ENCODE data around the gene XAGE2. TPM values are rescaled to one million over a fixed set of nuclear protein-coding genes. Genes with fewer than 3 reads are reported as not detected.

The XAGE2 gene
- total and polyA plus RNA-seq, 2 of the 4 experiments (the other 2 are of a cell fraction): not detected

DNA sequence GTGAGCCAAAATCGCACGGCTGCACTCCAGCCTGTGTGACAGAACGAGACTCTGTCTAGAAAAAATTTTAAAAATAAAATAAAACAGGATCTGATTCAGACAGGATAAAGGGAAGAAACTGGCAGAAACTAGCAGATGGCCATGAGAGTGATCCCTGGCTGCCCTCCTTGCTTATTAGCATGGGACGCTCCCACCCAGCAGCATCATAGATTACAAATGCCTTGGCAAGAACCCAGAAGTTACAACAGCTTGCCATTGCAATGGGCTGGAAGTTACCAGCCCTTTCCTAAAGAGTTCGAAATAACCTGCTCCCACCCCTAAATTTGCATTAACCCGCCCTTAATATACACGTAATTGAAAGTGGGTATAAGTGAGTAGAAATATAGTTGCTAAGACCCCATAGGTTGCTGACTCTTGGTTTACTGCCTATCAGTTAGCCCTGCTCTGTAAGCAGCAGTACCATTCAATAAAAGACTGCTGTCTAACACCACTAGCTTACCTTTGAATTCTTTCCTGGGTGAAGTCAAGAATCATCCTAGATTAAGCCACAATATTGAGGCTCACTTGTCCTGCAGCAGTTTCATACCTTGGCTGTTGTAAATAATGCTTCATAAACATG is 9.1 kb upstream of the XAGE2 start:
- no peak overlapping the region for H2BK5ac ChIP-seq (ENCODE audit: low read depth, low read length, poor library complexity, severe bottlenecking)
- no peak overlapping the region for H3K9ac ChIP-seq (ENCODE audit: low read depth, low read length)
- no peak overlapping the region for H2AK9ac ChIP-seq (replicated peaks; ENCODE audit: low read depth, low read length, poor library complexity)
- no peak overlapping the region for H3K4me2 ChIP-seq (ENCODE audit: low read depth, low read length)
- BruUV-seq (replicated peaks): no TSS peak
- ChIA-PET POLR2A (ENCODE audit: unreplicated experiment) (no interaction called here), CTCF (no interaction called here)
- H3K4ac ChIP-seq (ENCODE audit: low read depth, low read length): no peak overlapping the region
- no peaks in the 10 kb centered on the region for H3K9me1 ChIP-seq (ENCODE audit: insufficient read depth, low read length)
- no peak overlapping the region for H3K4me3 ChIP-seq (ENCODE audit: insufficient read depth, low read depth, low read length)
- in situ Hi-C loops (cut with MboI; ENCODE audit: low sequenced_read_pairs) (no loop called here), dilution Hi-C loops (cut with HindIII; ENCODE audit: low sequenced_read_pairs, unreplicated experiment) (no loop called here), intact Hi-C loops (cut with micrococcal nuclease) (no loop called here)
- no peak overlapping the region for H2AK5ac ChIP-seq (ENCODE audit: low read depth, low read length)
- no CpG with 5 or more reads among the region's 7 CpGs for WGBS, 2 experiments (ENCODE audit: extremely low coverage in 2 of 2, insufficient read length in 1 of 2)
- ATAC-seq (ENCODE audit: low read depth) (no peak), DNase-seq (no peak)
- H2AFZ ChIP-seq (replicated peaks; ENCODE audit: low read length, poor library complexity): no peak overlapping the region
- no peaks in the 10 kb centered on the region for H3K36me3 ChIP-seq (ENCODE audit: control insufficient read depth, insufficient read depth, low read length)
- H3K23ac ChIP-seq (ENCODE audit: low read depth, low read length): no peak overlapping the region
- no peak overlapping the region for H2BK20ac ChIP-seq (ENCODE audit: low read depth, low read length)
- no peaks in the 10 kb centered on the region; the same call in 1 of the 2 replicates for H4K20me1 ChIP-seq (ENCODE audit: insufficient read depth, low read length)
- no peaks in the 10 kb centered on the region for H3K4me1 ChIP-seq (ENCODE audit: control insufficient read depth, insufficient read depth, low read length)
- no peak overlapping the region for H3K14ac ChIP-seq (replicated peaks; ENCODE audit: low read depth, low read length)
- peaks cover 15% of the 10 kb centered on the region for H3K27me3 ChIP-seq (ENCODE audit: control insufficient read depth, insufficient read depth, low read length)
- TF ChIP-seq RAD21 (IDR thresholded peaks at IDR 0.05; ENCODE audit: low read length) (no peak), MAZ (IDR thresholded peaks at IDR 0.05; ENCODE audit: borderline replicate concordance, low read depth, low read length) (no peak), CTCF (conservative IDR thresholded peaks at IDR 0.05; ENCODE audit: low read depth, low read length) (no peak), ELK1 (IDR thresholded peaks at IDR 0.05; ENCODE audit: borderline replicate concordance, low read depth, low read length) (no peak), RFX5 (IDR thresholded peaks at IDR 0.05; ENCODE audit: low read depth, low read length) (no peak), SMC3 (IDR thresholded peaks at IDR 0.05; ENCODE audit: low read depth, low read length) (no peak), MAFK (IDR thresholded peaks at IDR 0.05; ENCODE audit: low read depth, low read length) (no peak), CHD1 (IDR thresholded peaks at IDR 0.05; ENCODE audit: low read depth, low read length) (no peak), POLR2A (IDR thresholded peaks at IDR 0.05; ENCODE audit: low read depth, low read length) (no peak), CEBPB (IDR thresholded peaks at IDR 0.05; ENCODE audit: low read depth, low read length) (no peak), NFE2L2 (IDR thresholded peaks at IDR 0.05; ENCODE audit: low read depth, low read length) (no peak), BHLHE40 (IDR thresholded peaks at IDR 0.05; ENCODE audit: low read depth, low read length) (no peak), FOS (IDR thresholded peaks at IDR 0.05; ENCODE audit: low read depth, low read length) (no peak), MXI1 (IDR thresholded peaks at IDR 0.05; ENCODE audit: borderline replicate concordance, low read depth, low read length) (no peak), RCOR1 (IDR thresholded peaks at IDR 0.05; ENCODE audit: insufficient replicate concordance, low read length) (no peak)
- TF ChIP-seq, protein P1, sequence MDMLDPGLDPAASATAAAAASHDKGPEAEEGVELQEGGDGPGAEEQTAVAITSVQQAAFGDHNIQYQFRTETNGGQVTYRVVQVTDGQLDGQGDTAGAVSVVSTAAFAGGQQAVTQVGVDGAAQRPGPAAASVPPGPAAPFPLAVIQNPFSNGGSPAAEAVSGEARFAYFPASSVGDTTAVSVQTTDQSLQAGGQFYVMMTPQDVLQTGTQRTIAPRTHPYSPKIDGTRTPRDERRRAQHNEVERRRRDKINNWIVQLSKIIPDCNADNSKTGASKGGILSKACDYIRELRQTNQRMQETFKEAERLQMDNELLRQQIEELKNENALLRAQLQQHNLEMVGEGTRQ (IDR thresholded peaks at IDR 0.05; ENCODE audit: low read depth, low read length): no peak
- no peak overlapping the region for H4K5ac ChIP-seq (ENCODE audit: low read depth, low read length)
- H2BK15ac ChIP-seq (ENCODE audit: low read depth, low read length): no peak overlapping the region
- no peaks in the 10 kb centered on the region for H3K79me1 ChIP-seq (ENCODE audit: low read depth in 1 of 2, low read length in 2 of 2)
- H4K8ac ChIP-seq (ENCODE audit: low read depth in 2 of 2, low read length in 2 of 2): no peak overlapping the region
- H2BK120ac ChIP-seq (ENCODE audit: low read depth, low read length): no peak overlapping the region
- H3K56ac ChIP-seq (ENCODE audit: extremely low read depth, insufficient read depth, low read length): no peak overlapping the region
- no peak overlapping the region for H3K27ac ChIP-seq (ENCODE audit: insufficient read depth, low read length)
- H4K91ac ChIP-seq (ENCODE audit: insufficient read depth, low read depth, low read length): no peak overlapping the region
- no peak overlapping the region for H3K18ac ChIP-seq (ENCODE audit: low read depth, low read length)
- no peaks in the 10 kb centered on the region for H3K9me3 ChIP-seq (ENCODE audit: control insufficient read depth, insufficient read depth, low read length)

Data from IMR-90 (cell line).